ENCODE measurements around the gene RBM34.

RBM34 gene

DNA sequence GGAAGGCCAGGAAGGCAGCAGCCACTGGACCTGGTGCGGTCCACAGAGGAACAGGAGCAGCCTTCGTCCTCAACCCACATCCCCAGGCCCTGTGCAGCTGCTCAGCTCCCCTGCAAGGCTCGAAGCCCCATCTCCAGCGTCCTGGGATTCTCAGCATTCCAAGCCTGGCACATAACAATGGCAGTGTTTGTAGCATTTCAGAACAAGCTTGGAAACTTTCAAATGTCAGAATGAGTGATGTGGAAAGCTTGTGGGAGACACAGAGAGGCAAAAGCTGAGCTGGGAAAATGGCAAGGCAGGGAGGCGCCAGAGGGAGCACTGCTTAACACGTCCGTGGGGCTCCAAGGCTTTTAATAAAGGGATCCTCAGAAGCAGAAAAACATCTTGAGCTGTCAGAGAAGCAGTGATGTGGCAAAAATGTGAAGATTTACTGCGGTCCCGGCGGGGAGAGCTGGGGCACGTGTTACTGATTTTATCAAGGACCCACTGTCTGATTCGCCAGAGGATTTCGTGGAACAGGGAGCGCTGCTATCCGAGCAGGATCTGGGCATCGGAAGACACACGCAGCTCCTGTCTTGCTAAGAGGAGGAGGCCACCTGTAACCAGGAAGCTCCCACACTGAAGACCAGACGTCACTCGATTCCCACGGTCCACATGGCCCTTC, 70.5 kb downstream of the RBM34 start:
- Histone ChIP-seq H3K79me2 (ENCODE audit: insufficient read depth, low read length) (no peaks in the 10 kb centered on the region), H3K4me2 (ENCODE audit: low read depth, low read length, poor library complexity, severe bottlenecking) (no peak overlapping the region), H3F3A (ENCODE audit: low read depth) (no peaks in the 10 kb centered on the region), H4K20me1 (ENCODE audit: insufficient read depth, low read length, poor library complexity, severe bottlenecking) (no peaks in the 10 kb centered on the region), H3K4me1 (ENCODE audit: insufficient read depth, low read length, poor library complexity, severe bottlenecking) (no peaks in the 10 kb centered on the region), H3K9me2 (replicated peaks; ENCODE audit: low read depth, low read length) (no peaks in the 10 kb centered on the region), H3K4me3 (ENCODE audit: low read length, poor library complexity, severe bottlenecking) (no peak overlapping the region), H3K9me3 (ENCODE audit: insufficient read depth, low read depth, low read length) (no peaks in the 10 kb centered on the region), H2AFZ (ENCODE audit: low read length) (no peak overlapping the region), H3K9ac (ENCODE audit: low read depth, low read length, poor library complexity, severe bottlenecking) (no peak overlapping the region), H3K36me3 (ENCODE audit: insufficient read depth, low read length) (no peaks in the 10 kb centered on the region), H3K27me3 (ENCODE audit: insufficient read depth, low read length, poor library complexity, severe bottlenecking) (no peaks in the 10 kb centered on the region)
- TF ChIP-seq EZH2phosphoT487 (IDR thresholded peaks at IDR 0.05; ENCODE audit: borderline replicate concordance) = no peak
- TF ChIP-seq, protein P1, sequence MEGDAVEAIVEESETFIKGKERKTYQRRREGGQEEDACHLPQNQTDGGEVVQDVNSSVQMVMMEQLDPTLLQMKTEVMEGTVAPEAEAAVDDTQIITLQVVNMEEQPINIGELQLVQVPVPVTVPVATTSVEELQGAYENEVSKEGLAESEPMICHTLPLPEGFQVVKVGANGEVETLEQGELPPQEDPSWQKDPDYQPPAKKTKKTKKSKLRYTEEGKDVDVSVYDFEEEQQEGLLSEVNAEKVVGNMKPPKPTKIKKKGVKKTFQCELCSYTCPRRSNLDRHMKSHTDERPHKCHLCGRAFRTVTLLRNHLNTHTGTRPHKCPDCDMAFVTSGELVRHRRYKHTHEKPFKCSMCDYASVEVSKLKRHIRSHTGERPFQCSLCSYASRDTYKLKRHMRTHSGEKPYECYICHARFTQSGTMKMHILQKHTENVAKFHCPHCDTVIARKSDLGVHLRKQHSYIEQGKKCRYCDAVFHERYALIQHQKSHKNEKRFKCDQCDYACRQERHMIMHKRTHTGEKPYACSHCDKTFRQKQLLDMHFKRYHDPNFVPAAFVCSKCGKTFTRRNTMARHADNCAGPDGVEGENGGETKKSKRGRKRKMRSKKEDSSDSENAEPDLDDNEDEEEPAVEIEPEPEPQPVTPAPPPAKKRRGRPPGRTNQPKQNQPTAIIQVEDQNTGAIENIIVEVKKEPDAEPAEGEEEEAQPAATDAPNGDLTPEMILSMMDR (conservative IDR thresholded peaks at IDR 0.05; ENCODE audit: low read length) = no peak

DNA sequence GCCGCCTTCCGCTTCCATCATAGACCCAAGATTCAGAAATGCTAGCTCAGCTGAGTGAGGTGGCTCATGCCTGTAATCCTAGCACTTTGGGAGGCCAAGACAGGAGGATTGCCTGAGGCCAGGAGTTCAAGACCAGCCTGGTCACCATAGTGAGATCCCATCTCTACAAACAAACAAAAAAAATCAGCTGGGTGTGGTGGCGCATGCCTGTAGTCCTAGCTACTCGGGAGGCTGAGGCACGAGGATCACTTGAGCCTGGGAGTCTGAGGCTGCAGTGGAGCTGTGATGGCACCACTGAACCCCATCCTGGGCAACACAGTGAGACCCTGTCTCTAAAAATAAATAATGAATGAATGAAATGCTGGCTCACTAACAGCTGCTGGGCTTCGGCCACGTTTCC, 72.1 kb downstream of the RBM34 start:
- H3K9me2 ChIP-seq (replicated peaks; ENCODE audit: low read depth, low read length) = no peaks in the 10 kb centered on the region
- H2AFZ ChIP-seq (ENCODE audit: low read length) = no peak overlapping the region
- H3K4me2 ChIP-seq (ENCODE audit: low read depth, low read length, poor library complexity, severe bottlenecking) = no peak overlapping the region
- H3K27me3 ChIP-seq (ENCODE audit: insufficient read depth, low read length, poor library complexity, severe bottlenecking) = no peaks in the 10 kb centered on the region
- no peaks in the 10 kb centered on the region for H3K36me3 ChIP-seq (ENCODE audit: insufficient read depth, low read length)
- no peaks in the 10 kb centered on the region for H3K79me2 ChIP-seq (ENCODE audit: insufficient read depth, low read length)
- H3K4me3 ChIP-seq (ENCODE audit: low read length, poor library complexity, severe bottlenecking) = no peak overlapping the region
- H3F3A ChIP-seq (ENCODE audit: low read depth) = no peaks in the 10 kb centered on the region
- no peaks in the 10 kb centered on the region for H4K20me1 ChIP-seq (ENCODE audit: insufficient read depth, low read length, poor library complexity, severe bottlenecking)
- TF ChIP-seq EZH2phosphoT487 (IDR thresholded peaks at IDR 0.05; ENCODE audit: borderline replicate concordance) = no peak
- TF ChIP-seq, protein P1 (conservative IDR thresholded peaks at IDR 0.05; ENCODE audit: low read length) = no peak
- no peaks in the 10 kb centered on the region for H3K9me3 ChIP-seq (ENCODE audit: insufficient read depth, low read depth, low read length)
- H3K4me1 ChIP-seq (ENCODE audit: insufficient read depth, low read length, poor library complexity, severe bottlenecking) = peaks cover 4% of the 10 kb centered on the region
- no peak overlapping the region for H3K9ac ChIP-seq (ENCODE audit: low read depth, low read length, poor library complexity, severe bottlenecking)

DNA sequence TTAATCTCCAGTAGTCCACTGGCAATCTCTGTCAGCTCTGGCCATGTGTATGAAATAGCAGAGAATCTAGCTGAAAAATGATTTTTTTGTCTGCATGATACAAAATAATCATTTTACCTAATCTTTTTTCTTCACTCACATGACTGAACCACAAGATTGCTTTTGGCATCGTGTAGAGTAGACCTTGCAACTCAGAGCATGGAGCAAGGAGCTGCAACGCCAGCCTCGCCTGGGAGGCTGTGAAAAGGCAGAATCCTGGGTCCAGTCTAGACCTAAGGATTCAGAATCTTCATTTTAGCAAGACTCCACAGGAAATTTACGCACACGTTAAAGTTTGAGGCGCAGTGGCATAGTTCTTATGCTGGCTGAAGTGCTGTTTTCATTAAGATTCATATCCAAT, 72.6 kb downstream of the RBM34 start:
- Histone ChIP-seq H3K27me3 (ENCODE audit: insufficient read depth, low read length, poor library complexity, severe bottlenecking) (no peaks in the 10 kb centered on the region), H4K20me1 (ENCODE audit: insufficient read depth, low read length, poor library complexity, severe bottlenecking) (no peaks in the 10 kb centered on the region), H3K4me1 (ENCODE audit: insufficient read depth, low read length, poor library complexity, severe bottlenecking) (peaks cover 7% of the 10 kb centered on the region), H3K79me2 (ENCODE audit: insufficient read depth, low read length) (no peaks in the 10 kb centered on the region), H3K36me3 (ENCODE audit: insufficient read depth, low read length) (no peaks in the 10 kb centered on the region), H3K4me2 (ENCODE audit: low read depth, low read length, poor library complexity, severe bottlenecking) (no peak overlapping the region), H3K9me2 (replicated peaks; ENCODE audit: low read depth, low read length) (no peaks in the 10 kb centered on the region), H3K4me3 (ENCODE audit: low read length, poor library complexity, severe bottlenecking) (no peak overlapping the region), H3K9ac (ENCODE audit: low read depth, low read length, poor library complexity, severe bottlenecking) (no peak overlapping the region), H3F3A (ENCODE audit: low read depth) (no peaks in the 10 kb centered on the region), H2AFZ (ENCODE audit: low read length) (no peak overlapping the region), H3K9me3 (ENCODE audit: insufficient read depth, low read depth, low read length) (no peaks in the 10 kb centered on the region)
- TF ChIP-seq EZH2phosphoT487 (IDR thresholded peaks at IDR 0.05; ENCODE audit: borderline replicate concordance) = no peak
- TF ChIP-seq, protein P1 (conservative IDR thresholded peaks at IDR 0.05; ENCODE audit: low read length) = no peak

Measured in Loucy (cell line).